Kidney (tissue), 14 donors: ENCODE data around the gene RPTOR. TPM values are rescaled to one million over a fixed set of nuclear protein-coding genes. Genes with fewer than 3 reads are reported as not detected.

ENCODE experiments used
- DNase-seq, 5 donors: peaks; one replicate each; pipeline ENCODE4 v3.0.0-alpha.2; 2013 to 2020
- FAIRE-seq: peaks from 2 replicates; lab custom pipeline; 2012; peaks lifted over from hg19 to GRCh38; lab: Jason Lieb, UNC
- H3K27ac ChIP-seq, 2 donors: one replicate each; pipeline ENCODE4 v1.7.0; 2013; ENCODE audit warnings: low read depth in 2 of 2, low read length in 2 of 2, inconsistent platforms in 1 of 2
- H3K27me3 ChIP-seq: one replicate; pipeline ENCODE4 v1.7.1; 2013; ENCODE audit warnings: low read length, inconsistent platforms; ENCODE audit not compliant: control insufficient read depth, insufficient read depth
- H3K36me3 ChIP-seq, 3 donors: one replicate each; pipeline versions ENCODE4 v1.7.0 to v1.7.1; 2013; ENCODE audit warnings: low read length in 3 of 3, control low read depth in 1 of 3, inconsistent platforms in 1 of 3; ENCODE audit not compliant: insufficient read depth in 3 of 3, control insufficient read depth in 2 of 3
- H3K4me1 ChIP-seq, 3 donors: one replicate each; pipeline versions ENCODE4 v1.7.0 to v1.7.1; 2013; ENCODE audit warnings: low read length in 3 of 3, inconsistent platforms in 1 of 3, low read depth in 1 of 3; ENCODE audit not compliant: control insufficient read depth in 2 of 3, insufficient read depth in 2 of 3
- H3K4me3 ChIP-seq, 3 donors: one replicate each; pipeline versions ENCODE4 v1.7.0 to v1.8.1; 2013; ENCODE audit warnings: low read length in 3 of 3, control low read depth in 1 of 3, inconsistent platforms in 1 of 3
- H3K9ac ChIP-seq, 3 donors: one replicate each; pipeline versions ENCODE4 v1.7.0 to v1.7.1; 2013; ENCODE audit warnings: low read length in 3 of 3, control low read depth in 1 of 3, inconsistent platforms in 1 of 3
- H3K9me3 ChIP-seq, 3 donors: one replicate each; pipeline versions ENCODE4 v1.7.0 to v1.7.1; 2013; ENCODE audit warnings: low read length in 3 of 3, control low read depth in 1 of 3, inconsistent platforms in 1 of 3; ENCODE audit not compliant: control insufficient read depth in 2 of 3, insufficient read depth in 1 of 3
- CTCF ChIP-seq: IDR thresholded peaks from 3 replicates; pipeline ENCODE4 v1.5.1; 2012; ENCODE audit warnings: mild to moderate bottlenecking, moderate library complexity, borderline replicate concordance; ENCODE audit not compliant: insufficient read depth; ENCODE audit errors: extremely low read depth
- intact Hi-C: fragments of 100-400 bp; cut with DNase I; formaldehyde crosslinking; loops from one replicate; pipeline ENCODE4 v1.11.1; 2022
- polyA plus RNA-seq: library from polyadenylated mRNA; stranded (reverse); fragments of 350-450 nt; fragmentation: Illumina TruSeq; extraction: RNeasy Lipid Tissue Mini Kit (QIAGEN cat#74804); gene quantifications from one replicate; pipeline ENCODE4 v1.2.3, GENCODE V29; 2014; ENCODE audit warnings: low read depth, low replicate concordance; ENCODE audit not compliant: insufficient read depth
- total RNA-seq: library from RNA; stranded (reverse); fragmentation: NEBNext Ultra II Directional; extraction: Animal tissue kit (Norgen Biotek cat#: 25700); gene quantifications from one replicate; pipeline ENCODE4 v1.2.1, GENCODE V29; 2021
- donor health status: control.
- donor health status: control.
- donor health status: control.
- donor health status: control.
- donor health status: control.
- donor health status: DM: yes; HTN: yes; CAD: no.
- donor health status: Normal renal cell carcinoma (clear cell type).

RPTOR gene
- total and polyA plus RNA-seq, 2 donors from 2014 or later: 5.5 to 37.6 TPM

DNA sequence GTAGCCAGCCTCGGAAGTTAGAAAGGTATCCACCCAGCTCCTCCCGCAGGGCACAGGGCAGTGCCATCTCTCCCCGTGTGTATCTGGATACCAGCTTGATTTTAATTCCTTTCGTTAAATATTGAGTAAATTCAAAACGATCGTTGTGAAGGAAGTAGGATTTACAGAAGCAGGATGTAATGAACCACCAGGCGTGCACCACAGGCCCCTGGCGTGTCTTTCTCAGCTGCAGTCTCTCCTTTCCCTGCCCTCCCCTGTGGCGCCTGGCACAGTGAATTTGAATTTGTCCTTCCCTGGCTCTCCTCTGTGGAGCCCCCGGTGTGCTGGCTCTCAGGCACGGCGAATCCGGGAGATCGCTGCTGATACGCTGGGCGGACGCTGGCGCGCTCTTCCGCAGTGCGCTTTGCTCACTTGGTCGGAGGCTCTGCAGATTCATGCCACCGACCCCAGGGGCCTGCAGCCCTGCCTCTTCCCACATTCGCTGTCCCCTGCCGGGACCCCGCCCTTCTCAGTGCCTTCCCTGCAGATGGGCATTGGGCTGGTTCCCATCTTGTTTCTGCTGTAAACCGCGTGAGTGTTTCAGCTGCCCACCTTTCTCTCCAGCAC is 164.6 kb downstream of the RPTOR start:
- Histone ChIP-seq H3K9ac (no peak overlapping the region), H3K4me3 (no peak overlapping the region), H3K27me3 (no peaks in the 10 kb centered on the region), H3K9me3 (no peaks in the 10 kb centered on the region), H3K27ac (no peak overlapping the region), H3K36me3 (peaks cover 0 to 2% (median 0%) of the 10 kb centered on the region in 3 donors), H3K4me1 (no peaks in the 10 kb centered on the region)
- DNase-seq (no peak), FAIRE-seq (no peak)
- intact Hi-C loops: no loop called here
- no peak for TF ChIP-seq CTCF

- intact Hi-C loops: no loop called here
- Histone ChIP-seq H3K27ac (no peak overlapping the region), H3K9me3 (no peaks in the 10 kb centered on the region), H3K4me1 (no peaks in the 10 kb centered on the region), H3K4me3 (no peak overlapping the region), H3K9ac (no peak overlapping the region), H3K27me3 (no peaks in the 10 kb centered on the region), H3K36me3 (peaks cover 0 to 2% (median 0%) of the 10 kb centered on the region in 3 donors)
- DNase-seq (no peak), FAIRE-seq (no peak)
- no peak for TF ChIP-seq CTCF
Observed at GRCh38 chr17:80710714-80711302, 166.2 kb downstream of the RPTOR start.

- Histone ChIP-seq H3K27ac (no peak overlapping the region), H3K36me3 (peaks cover 0 to 2% (median 0%) of the 10 kb centered on the region in 3 donors), H3K4me1 (no peaks in the 10 kb centered on the region), H3K27me3 (no peaks in the 10 kb centered on the region), H3K9ac (no peak overlapping the region), H3K4me3 (no peak overlapping the region), H3K9me3 (no peaks in the 10 kb centered on the region)
- no peak for FAIRE-seq
- no peak for TF ChIP-seq CTCF
- DNase-seq: no peak
- intact Hi-C loops: no loop called here
Observed at GRCh38 chr17:80712089-80712488, 167.5 kb downstream of the RPTOR start.
